ENCODE results near the gene MRPS35. TPM values are rescaled to one million over a fixed set of nuclear protein-coding genes. Genes with fewer than 3 reads are reported as not detected.
A peak's percentile ranks its signal among the peaks of the same experiment; 100 is the strongest.

Gene MRPS35
- total RNA-seq, 4 donors from 2014 or later = 50.8 to 74.0 (median 57.5) TPM

DNA sequence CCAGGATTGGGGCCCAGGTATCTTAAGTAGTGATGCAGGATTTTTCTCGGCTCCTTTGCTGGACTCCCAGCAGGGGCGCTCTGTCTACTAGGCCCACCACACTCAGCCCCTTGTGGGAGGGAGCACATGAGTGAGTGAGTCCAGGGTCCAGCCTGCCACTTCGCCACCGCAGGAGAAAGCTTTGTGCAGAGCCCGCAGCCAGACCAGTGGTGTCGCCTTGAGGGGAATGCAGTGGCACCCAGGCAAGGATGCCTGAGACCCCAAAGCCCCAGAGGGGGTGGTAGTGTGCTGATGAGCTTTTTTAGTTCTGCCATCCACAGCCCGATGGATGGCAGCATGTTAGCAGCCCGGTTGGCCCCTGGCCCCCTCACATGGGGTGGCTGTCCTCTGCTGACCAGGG lies 5.4 kb upstream of the MRPS35 start:
- intact Hi-C loops (cut with DNase I) = no loop called here

DNA sequence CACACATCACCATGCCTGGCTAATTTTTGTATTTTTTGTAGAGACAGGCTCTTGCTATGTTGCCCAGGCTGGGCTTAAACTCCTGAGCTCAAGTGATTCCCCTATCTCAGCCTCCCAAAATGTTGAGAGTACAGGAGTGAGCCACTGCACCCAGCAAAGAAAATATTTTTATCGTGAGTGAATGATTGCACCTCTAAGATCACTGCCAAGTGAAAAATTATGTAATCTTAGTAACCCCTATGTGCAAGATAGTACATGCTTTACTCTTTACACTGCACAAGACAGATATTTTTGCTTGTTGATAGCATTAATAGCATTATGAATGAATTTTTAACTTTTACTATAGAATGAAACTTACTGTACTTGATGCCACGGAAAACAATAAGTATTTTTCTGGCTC lies 3.4 kb upstream of the MRPS35 start:
- TF ChIP-seq POLR2A (IDR thresholded peaks at IDR 0.05) = no peak
- TF ChIP-seq, protein P1, sequence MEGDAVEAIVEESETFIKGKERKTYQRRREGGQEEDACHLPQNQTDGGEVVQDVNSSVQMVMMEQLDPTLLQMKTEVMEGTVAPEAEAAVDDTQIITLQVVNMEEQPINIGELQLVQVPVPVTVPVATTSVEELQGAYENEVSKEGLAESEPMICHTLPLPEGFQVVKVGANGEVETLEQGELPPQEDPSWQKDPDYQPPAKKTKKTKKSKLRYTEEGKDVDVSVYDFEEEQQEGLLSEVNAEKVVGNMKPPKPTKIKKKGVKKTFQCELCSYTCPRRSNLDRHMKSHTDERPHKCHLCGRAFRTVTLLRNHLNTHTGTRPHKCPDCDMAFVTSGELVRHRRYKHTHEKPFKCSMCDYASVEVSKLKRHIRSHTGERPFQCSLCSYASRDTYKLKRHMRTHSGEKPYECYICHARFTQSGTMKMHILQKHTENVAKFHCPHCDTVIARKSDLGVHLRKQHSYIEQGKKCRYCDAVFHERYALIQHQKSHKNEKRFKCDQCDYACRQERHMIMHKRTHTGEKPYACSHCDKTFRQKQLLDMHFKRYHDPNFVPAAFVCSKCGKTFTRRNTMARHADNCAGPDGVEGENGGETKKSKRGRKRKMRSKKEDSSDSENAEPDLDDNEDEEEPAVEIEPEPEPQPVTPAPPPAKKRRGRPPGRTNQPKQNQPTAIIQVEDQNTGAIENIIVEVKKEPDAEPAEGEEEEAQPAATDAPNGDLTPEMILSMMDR (IDR thresholded peaks at IDR 0.05) = no peak
- intact Hi-C loops (cut with DNase I) = no loop called here

More for the DNA sequence above, 5.4 kb upstream of the MRPS35 start:
- Histone ChIP-seq H3K9me3 (no peaks in the 10 kb centered on the region), H3K4me3 (replicated peaks in 1 of 3) (no peak overlapping the region), H3K27me3 (no peaks in the 10 kb centered on the region), H3K36me3 (no peaks in the 10 kb centered on the region), H3K4me1 (no peaks in the 10 kb centered on the region), H3K27ac (no peak overlapping the region)
- 88 to 89% methylated on average over 2 to 8 of the region's 8 CpGs for WGBS, 2 donors
- TF ChIP-seq POLR2A (IDR thresholded peaks at IDR 0.05) = no peak
- TF ChIP-seq, protein P1 (IDR thresholded peaks at IDR 0.05) = no peak
- no peak for DNase-seq

DNA sequence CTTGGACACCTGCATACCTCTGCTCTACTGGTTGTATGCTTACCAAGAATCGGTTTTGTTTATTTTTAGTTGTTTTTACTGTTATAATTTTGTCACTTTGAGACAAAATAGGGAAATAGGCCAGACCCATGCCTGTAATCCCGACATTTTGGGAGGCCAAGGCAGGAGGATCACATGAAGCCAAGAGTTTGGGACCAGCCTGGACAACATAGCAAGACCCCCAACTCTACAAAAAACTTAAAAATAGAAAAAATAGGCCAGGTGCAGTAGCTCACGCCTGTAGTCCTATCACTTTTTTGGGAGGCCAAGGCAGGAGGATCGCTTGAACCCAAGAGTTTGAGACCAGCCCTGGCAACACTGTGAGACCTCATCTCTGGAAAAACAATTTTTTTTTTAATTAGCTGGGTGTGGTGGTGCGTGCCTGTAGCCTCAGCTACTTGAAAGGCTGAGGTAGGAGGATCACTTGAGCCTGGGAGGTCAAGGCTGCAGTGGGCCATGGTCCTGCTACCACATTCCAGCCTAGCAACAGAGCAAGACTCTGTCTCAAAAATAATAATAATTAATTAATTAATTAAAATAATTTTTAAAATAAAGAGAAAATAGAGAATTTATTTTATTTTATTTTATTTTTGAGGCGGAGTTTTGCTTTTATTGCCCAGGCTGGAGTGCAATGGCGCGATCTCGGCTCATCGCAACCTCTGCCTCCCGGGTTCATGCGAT lies 1.3 kb upstream of the MRPS35 start:
- intact Hi-C loops (cut with DNase I) = no loop called here

More for the DNA sequence above, 3.4 kb upstream of the MRPS35 start:
- WGBS, 2 donors = 83 to 90% methylated on average over 2 of the region's 2 CpGs
- Histone ChIP-seq H3K27me3 (no peaks in the 10 kb centered on the region), H3K4me3 (replicated peaks in 1 of 3) (no peak overlapping the region), H3K27ac (no peak overlapping the region), H3K36me3 (no peaks in the 10 kb centered on the region), H3K9me3 (no peaks in the 10 kb centered on the region), H3K4me1 (peaks cover 9 to 10% of the 10 kb centered on the region in 2 donors)
- no peak for DNase-seq

DNA sequence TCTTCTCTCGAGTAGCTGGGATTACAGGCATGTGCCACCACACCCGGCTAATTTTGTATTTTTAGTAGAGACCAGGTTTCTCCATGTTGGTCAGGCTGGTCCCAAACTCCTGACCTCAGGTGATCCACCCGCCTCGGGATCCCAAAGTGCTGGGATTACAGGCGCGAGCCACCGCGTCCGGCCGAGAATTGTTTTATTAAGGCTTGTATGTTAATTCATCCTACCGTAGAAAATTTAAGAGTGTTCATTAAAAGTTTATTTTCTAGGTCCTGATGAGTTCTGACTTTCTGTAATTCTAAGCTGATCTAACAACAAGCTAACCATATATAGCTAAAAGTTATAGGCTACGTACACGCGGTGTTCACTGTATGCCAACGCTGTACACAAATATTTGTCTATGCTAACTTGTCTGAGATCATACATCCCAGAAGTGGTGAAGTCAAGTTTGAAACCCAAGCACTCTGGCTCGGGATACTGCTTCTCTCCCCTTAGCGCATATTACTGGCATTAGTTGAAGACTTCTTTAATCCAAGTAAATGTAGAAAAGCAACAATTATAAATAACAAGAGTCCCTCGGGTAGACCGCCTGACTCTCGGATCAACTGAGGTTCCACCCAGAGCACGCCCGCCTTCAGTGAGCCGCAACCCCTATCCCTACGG lies 570 bp upstream of the MRPS35 start:
- Histone ChIP-seq H3K4me3 (replicated peaks in 1 of 3) (peak overlapping the region; percentile 81 to 98 (median 86)), H3K36me3 (no peaks in the 10 kb centered on the region), H3K4me1 (peaks cover 10 to 11% of the 10 kb centered on the region in 2 donors), H3K27ac (peak overlapping the region; percentile 24 to 80 (median 69)), H3K9me3 (no peaks in the 10 kb centered on the region), H3K27me3 (no peaks in the 10 kb centered on the region)
- intact Hi-C loops (cut with DNase I) = no loop called here
- 11 to 12% methylated on average over 24 of the region's 24 CpGs for WGBS, 2 donors
- DNase-seq = peak; percentile 23 to 25
- TF ChIP-seq, protein P1 (IDR thresholded peaks at IDR 0.05) = no peak
- TF ChIP-seq POLR2A (IDR thresholded peaks at IDR 0.05) = no peak

More for the DNA sequence above, 1.3 kb upstream of the MRPS35 start:
- Histone ChIP-seq H3K27me3 (no peaks in the 10 kb centered on the region), H3K36me3 (no peaks in the 10 kb centered on the region), H3K4me1 (peaks cover 10 to 11% of the 10 kb centered on the region in 2 donors), H3K27ac (peak overlapping the region in 2 of 3 donors; percentile 69 to 80), H3K9me3 (no peaks in the 10 kb centered on the region), H3K4me3 (replicated peaks in 1 of 3) (peak overlapping the region in 2 of 3 donors; percentile 81 to 86)
- no peak for TF ChIP-seq POLR2A (IDR thresholded peaks at IDR 0.05)
- TF ChIP-seq, protein P1 (IDR thresholded peaks at IDR 0.05) = no peak
- no peak for DNase-seq
- 69% methylated on average over 12 of the region's 12 CpGs for WGBS, 2 donors

DNA sequence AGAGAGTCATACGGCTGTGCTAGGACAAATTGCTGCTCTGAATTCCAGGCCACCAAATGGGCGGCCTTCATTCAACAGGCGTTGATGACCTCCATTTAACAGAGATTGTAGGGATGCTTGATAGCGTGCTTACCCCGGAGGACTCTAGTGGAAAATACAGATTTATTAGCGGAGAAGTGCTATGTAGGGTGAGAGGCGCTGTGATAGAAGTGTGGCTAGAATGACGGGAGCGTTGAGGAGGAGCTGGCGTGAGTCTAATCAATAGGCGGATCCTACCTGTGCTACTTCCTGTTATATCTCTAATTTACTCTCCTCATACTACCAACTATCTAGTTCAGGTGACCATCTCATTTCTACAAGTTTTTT lies 668 bp downstream of the MRPS35 start:
- H3K4me3 ChIP-seq (replicated peaks in 1 of 3) = peak overlapping the region; percentile 81 to 98 (median 86)
- no peaks in the 10 kb centered on the region for H3K27me3 ChIP-seq
- TF ChIP-seq, protein P1 (IDR thresholded peaks at IDR 0.05) = no peak
- no peak for TF ChIP-seq POLR2A (IDR thresholded peaks at IDR 0.05)
- peaks cover 10 to 11% of the 10 kb centered on the region in 2 donors for H3K4me1 ChIP-seq
- peak overlapping the region in 1 of 3 donors; percentile 80 for H3K27ac ChIP-seq
- H3K9me3 ChIP-seq = no peaks in the 10 kb centered on the region
- WGBS, 2 donors = 0 to 2% methylated on average over 11 of the region's 11 CpGs
- peaks cover 0 to 4% of the 10 kb centered on the region in 2 donors for H3K36me3 ChIP-seq
- no peak for DNase-seq
- intact Hi-C loops (cut with DNase I) = no loop called here
